ENCODE results near the gene GAR1.

The GAR1 gene

DNA sequence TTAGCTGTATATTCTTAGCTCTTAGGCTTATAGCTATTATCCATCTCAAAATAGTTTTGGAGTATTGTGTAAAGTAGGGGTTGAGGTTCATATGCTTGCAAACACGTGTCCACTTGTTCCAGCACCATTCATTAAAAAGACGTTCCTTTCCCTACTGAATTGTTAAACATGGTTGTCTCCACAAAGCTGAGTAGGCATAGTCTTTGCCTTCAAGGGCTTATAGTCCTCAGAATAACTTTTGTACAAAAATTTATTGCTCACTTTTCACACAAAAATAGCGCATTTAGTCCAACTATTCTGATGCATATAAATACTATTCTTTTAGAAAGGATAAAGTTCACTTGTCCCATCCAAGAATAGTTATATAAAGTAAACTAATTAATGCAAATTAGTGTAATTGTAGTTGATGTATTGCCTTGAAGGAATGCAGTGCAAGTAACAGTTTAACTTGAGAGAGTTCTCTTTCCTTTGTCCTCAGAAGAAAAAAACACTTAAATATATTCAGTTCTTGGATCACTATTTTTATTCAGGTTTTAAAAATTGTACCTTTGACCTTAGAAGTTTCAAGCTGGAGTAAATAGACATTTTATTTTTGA is 46.5 kb downstream of the GAR1 start:
- no peak overlapping the region for H3K27ac ChIP-seq (ENCODE audit: extremely low read depth, low read depth, low read length)
- CTCF ChIA-PET, result no interaction called here
- POLR2A ChIA-PET, result no interaction called here
- H3K36me3 ChIP-seq (ENCODE audit: control insufficient read depth in 2 of 2, insufficient read depth in 1 of 2, low read length in 2 of 2), result no peaks in the 10 kb centered on the region
- H3K9me3 ChIP-seq (ENCODE audit: control insufficient read depth, insufficient read depth, low read depth, low read length), result no peaks in the 10 kb centered on the region
- H3K4me3 ChIP-seq (ENCODE audit: low read depth, low read length), result no peak overlapping the region
- H3K4me1 ChIP-seq (ENCODE audit: control insufficient read depth, insufficient read depth, low read length), result no peaks in the 10 kb centered on the region
- TF ChIP-seq ZNF624 (tag by site-specific recombination; IDR thresholded peaks at IDR 0.05) (no peak), ZNF16 (tag by site-specific recombination; IDR thresholded peaks at IDR 0.05; ENCODE audit: low read depth) (no peak), ZNF155 (tag by site-specific recombination; IDR thresholded peaks at IDR 0.05) (no peak)
- TF ChIP-seq, protein P1, sequence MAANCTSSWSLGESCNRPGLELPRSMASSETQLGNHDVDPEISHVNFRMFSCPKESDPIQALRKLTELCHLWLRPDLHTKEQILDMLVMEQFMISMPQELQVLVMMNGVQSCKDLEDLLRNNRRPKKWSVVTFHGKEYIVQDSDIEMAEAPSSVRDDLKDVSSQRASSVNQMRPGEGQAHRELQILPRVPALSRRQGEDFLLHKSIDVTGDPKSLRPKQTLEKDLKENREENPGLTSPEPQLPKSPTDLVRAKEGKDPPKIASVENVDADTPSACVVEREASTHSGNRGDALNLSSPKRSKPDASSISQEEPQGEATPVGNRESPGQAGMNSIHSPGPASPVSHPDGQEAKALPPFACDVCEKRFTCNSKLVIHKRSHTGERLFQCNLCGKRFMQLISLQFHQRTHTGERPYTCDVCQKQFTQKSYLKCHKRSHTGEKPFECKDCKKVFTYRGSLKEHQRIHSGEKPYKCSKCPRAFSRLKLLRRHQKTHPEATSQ (tag by site-specific recombination; IDR thresholded peaks at IDR 0.05), result no peak
- TF ChIP-seq, protein P2, sequence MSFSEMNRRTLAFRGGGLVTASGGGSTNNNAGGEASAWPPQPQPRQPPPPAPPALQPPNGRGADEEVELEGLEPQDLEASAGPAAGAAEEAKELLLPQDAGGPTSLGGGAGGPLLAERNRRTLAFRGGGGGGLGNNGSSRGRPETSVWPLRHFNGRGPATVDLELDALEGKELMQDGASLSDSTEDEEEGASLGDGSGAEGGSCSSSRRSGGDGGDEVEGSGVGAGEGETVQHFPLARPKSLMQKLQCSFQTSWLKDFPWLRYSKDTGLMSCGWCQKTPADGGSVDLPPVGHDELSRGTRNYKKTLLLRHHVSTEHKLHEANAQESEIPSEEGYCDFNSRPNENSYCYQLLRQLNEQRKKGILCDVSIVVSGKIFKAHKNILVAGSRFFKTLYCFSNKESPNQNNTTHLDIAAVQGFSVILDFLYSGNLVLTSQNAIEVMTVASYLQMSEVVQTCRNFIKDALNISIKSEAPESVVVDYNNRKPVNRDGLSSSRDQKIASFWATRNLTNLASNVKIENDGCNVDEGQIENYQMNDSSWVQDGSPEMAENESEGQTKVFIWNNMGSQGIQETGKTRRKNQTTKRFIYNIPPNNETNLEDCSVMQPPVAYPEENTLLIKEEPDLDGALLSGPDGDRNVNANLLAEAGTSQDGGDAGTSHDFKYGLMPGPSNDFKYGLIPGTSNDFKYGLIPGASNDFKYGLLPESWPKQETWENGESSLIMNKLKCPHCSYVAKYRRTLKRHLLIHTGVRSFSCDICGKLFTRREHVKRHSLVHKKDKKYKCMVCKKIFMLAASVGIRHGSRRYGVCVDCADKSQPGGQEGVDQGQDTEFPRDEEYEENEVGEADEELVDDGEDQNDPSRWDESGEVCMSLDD (tag by site-specific recombination; IDR thresholded peaks at IDR 0.05), result no peak

DNA sequence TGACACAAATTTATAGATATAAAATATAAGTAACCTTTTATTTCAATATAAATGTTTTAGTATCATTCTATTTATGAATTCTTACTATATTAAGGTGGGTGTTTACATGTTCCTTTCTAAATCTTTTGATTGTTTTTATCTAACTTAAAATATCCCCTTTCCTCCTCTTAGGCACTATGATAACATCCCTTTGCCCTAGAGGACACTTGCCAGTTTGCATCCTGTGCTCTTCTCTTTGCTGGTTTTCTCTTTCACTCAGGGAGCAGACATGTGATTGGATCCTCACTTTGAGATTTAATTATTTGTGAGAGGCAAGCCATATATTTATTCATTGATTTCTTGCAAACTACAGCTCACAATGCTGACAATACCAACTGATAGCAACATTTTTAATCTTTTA is 48.6 kb downstream of the GAR1 start:
- Histone ChIP-seq H3K4me1 (ENCODE audit: control insufficient read depth, insufficient read depth, low read length) (no peaks in the 10 kb centered on the region), H3K27ac (ENCODE audit: extremely low read depth, low read depth, low read length) (no peak overlapping the region), H3K9me3 (ENCODE audit: control insufficient read depth, insufficient read depth, low read depth, low read length) (no peaks in the 10 kb centered on the region), H3K4me3 (ENCODE audit: low read depth, low read length) (no peak overlapping the region), H3K36me3 (ENCODE audit: control insufficient read depth in 2 of 2, insufficient read depth in 1 of 2, low read length in 2 of 2) (no peaks in the 10 kb centered on the region)
- TF ChIP-seq ZNF157 (tag by site-specific recombination; IDR thresholded peaks at IDR 0.05), result no peak
- no peak for TF ChIP-seq ZFP69B (tag by site-specific recombination; IDR thresholded peaks at IDR 0.05)
- CTCF ChIA-PET, result interaction anchor here (1.0 kb wide), 1 partner anchor 12 kb away, joined by 3 read pairs; no protein-coding TSS in a partner anchor
- POLR2A ChIA-PET, result no interaction called here

DNA sequence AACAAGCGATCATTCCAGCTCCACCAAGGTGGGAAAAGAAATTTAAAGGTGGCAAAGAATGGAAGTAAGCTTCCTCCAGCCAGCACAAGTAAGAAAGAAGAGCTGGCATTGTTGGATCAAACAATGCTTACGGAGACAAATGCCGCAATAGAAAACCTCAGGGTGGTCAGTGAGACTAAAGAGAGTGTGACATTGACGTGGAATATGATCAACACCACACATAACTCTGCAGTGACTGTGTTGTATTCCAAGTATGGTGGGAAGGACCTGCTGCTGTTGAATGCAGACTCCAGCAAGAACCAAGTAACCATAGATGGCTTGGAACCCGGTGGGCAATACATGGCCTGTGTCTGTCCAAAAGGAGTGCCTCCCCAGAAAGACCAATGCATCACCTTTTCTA is 54.5 kb downstream of the GAR1 start:
- H3K27ac ChIP-seq (ENCODE audit: extremely low read depth, low read depth, low read length), result no peak overlapping the region
- H3K4me3 ChIP-seq (ENCODE audit: low read depth, low read length), result no peak overlapping the region
- H3K36me3 ChIP-seq (ENCODE audit: control insufficient read depth in 2 of 2, insufficient read depth in 1 of 2, low read length in 2 of 2), result no peaks in the 10 kb centered on the region
- H3K4me1 ChIP-seq (ENCODE audit: control insufficient read depth, insufficient read depth, low read length), result no peaks in the 10 kb centered on the region; the same call in 1 of the 2 replicates
- H3K9me3 ChIP-seq (ENCODE audit: control insufficient read depth, insufficient read depth, low read depth, low read length), result no peaks in the 10 kb centered on the region
- ChIA-PET CTCF (interaction anchor here (0.7 kb wide), 1 partner anchor 109 kb away, joined by 3 read pairs; no protein-coding TSS in a partner anchor), POLR2A (no interaction called here)
- TF ChIP-seq, protein P3, sequence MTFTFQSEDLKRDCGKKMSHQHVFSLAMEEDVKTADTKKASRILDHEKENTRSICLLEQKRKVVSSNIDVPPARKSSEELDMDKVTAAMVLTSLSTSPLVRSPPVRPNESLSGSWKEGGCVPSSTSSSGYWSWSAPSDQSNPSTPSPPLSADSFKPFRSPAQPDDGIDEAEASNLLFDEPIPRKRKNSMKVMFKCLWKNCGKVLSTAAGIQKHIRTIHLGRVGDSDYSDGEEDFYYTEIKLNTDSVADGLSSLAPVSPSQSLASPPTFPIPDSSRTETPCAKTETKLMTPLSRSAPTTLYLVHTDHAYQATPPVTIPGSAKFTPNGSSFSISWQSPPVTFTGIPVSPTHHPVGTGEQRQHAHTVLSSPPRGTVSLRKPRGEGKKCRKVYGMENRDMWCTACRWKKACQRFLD (tag by site-specific recombination; IDR thresholded peaks at IDR 0.05), result no peak
- TF ChIP-seq ZNF660 (tag by site-specific recombination; IDR thresholded peaks at IDR 0.05) (no peak), ZNF341 (tag by site-specific recombination; IDR thresholded peaks at IDR 0.05; ENCODE audit: low read depth) (no peak), ZNF837 (tag by site-specific recombination; IDR thresholded peaks at IDR 0.05) (no peak), GLI2 (tag by site-specific recombination; IDR thresholded peaks at IDR 0.05; ENCODE audit: borderline replicate concordance, low read depth) (no peak), ZNF223 (tag by site-specific recombination; IDR thresholded peaks at IDR 0.05) (no peak), ZNF350 (tag by site-specific recombination; IDR thresholded peaks at IDR 0.05) (no peak), ZNF571 (tag by site-specific recombination; IDR thresholded peaks at IDR 0.05) (no peak), SETDB1 (IDR thresholded peaks at IDR 0.05; ENCODE audit: insufficient read length, low read length) (no peak), ZNF184 (tag by site-specific recombination; IDR thresholded peaks at IDR 0.05) (no peak), ZNF133 (tag by site-specific recombination; IDR thresholded peaks at IDR 0.05) (no peak)
- TF ChIP-seq, protein P4, sequence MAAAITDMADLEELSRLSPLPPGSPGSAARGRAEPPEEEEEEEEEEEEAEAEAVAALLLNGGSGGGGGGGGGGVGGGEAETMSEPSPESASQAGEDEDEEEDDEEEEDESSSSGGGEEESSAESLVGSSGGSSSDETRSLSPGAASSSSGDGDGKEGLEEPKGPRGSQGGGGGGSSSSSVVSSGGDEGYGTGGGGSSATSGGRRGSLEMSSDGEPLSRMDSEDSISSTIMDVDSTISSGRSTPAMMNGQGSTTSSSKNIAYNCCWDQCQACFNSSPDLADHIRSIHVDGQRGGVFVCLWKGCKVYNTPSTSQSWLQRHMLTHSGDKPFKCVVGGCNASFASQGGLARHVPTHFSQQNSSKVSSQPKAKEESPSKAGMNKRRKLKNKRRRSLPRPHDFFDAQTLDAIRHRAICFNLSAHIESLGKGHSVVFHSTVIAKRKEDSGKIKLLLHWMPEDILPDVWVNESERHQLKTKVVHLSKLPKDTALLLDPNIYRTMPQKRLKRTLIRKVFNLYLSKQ (tag by site-specific recombination; IDR thresholded peaks at IDR 0.05; ENCODE audit: borderline replicate concordance), result no peak
